HepG2 (cell line): ENCODE results near the gene LDLRAD4. TPM values are rescaled to one million over a fixed set of nuclear protein-coding genes. Genes with fewer than 3 reads are reported as not detected.
A peak's percentile ranks its signal among the peaks of the same experiment; 100 is the strongest.

Experiments used
- BCL3 ChIP-seq: sonication (generic); formaldehyde crosslinking; IDR thresholded peaks from 2 replicates; pipeline ENCODE4 v1.5.1; 2020; ENCODE audit warnings: mild to moderate bottlenecking, missing genetic modification reagents, moderate library complexity
- CHD4 ChIP-seq: fragments of 200-600 bp; sonication (generic); IDR thresholded peaks from 2 replicates; pipeline ENCODE4 v1.7.0; 2017; ENCODE audit warnings: mild to moderate bottlenecking, low read length, borderline replicate concordance
- DPF2 ChIP-seq: sonication (generic); formaldehyde crosslinking; IDR thresholded peaks from 2 replicates; pipeline ENCODE4 v1.4.0; 2020; ENCODE audit warnings: mild to moderate bottlenecking, low read depth, missing genetic modification reagents, borderline replicate concordance
- E2F1 ChIP-seq: sonication (generic); formaldehyde crosslinking; IDR thresholded peaks from 2 replicates; pipeline ENCODE4 v1.5.0; 2020; ENCODE audit warnings: missing genetic modification reagents
- ESRRA ChIP-seq: sonication (generic); formaldehyde crosslinking; IDR thresholded peaks from 2 replicates; pipeline ENCODE4 v1.5.1; 2020; ENCODE audit warnings: mild to moderate bottlenecking, low read depth, missing genetic modification reagents
- FLYWCH1 ChIP-seq: sonication (generic); formaldehyde crosslinking; IDR thresholded peaks from 2 replicates; pipeline ENCODE4 v1.8.1; 2023; ENCODE audit warnings: mild to moderate bottlenecking, missing genetic modification reagents
- NR2F2 ChIP-seq: IDR thresholded peaks from 2 replicates; pipeline ENCODE4 v1.6.1; 2012; ENCODE audit warnings: low read depth, inconsistent platforms, borderline replicate concordance
- RELA ChIP-seq: sonication (generic); formaldehyde crosslinking; IDR thresholded peaks from 2 replicates; pipeline ENCODE4 v1.4.0; 2020; ENCODE audit warnings: missing genetic modification reagents
- SNRNP70 ChIP-seq: fragments of 200-400 bp; formaldehyde crosslinking; IDR thresholded peaks from 2 replicates; pipeline ENCODE4 v1.6.1; 2017; ENCODE audit warnings: mild to moderate bottlenecking, low read depth, low read length, moderate library complexity
- SRSF4 ChIP-seq: fragments of 200-400 bp; formaldehyde crosslinking; IDR thresholded peaks from one replicate; pipeline ENCODE4 v1.6.1; 2018; ENCODE audit warnings: mild to moderate bottlenecking, low read depth, low read length, moderate library complexity; ENCODE audit not compliant: poor library complexity, severe bottlenecking
- SUZ12 ChIP-seq: fragments of 150-350 bp; IDR thresholded peaks from 2 replicates; pipeline ENCODE4 v1.6.1; 2014; ENCODE audit warnings: low read depth, low read length
- THYN1 ChIP-seq: sonication (generic); formaldehyde crosslinking; IDR thresholded peaks from 2 replicates; pipeline ENCODE4 v1.8.1; 2023; ENCODE audit warnings: low read depth, mild to moderate bottlenecking, moderate library complexity, missing genetic modification reagents, borderline replicate concordance
- ZBTB7A ChIP-seq: sonication (generic); formaldehyde crosslinking; IDR thresholded peaks from 2 replicates; pipeline ENCODE4 v1.8.0; 2022; ENCODE audit warnings: mild to moderate bottlenecking, missing genetic modification reagents
- ZC3H13 ChIP-seq: sonication (generic); formaldehyde crosslinking; IDR thresholded peaks from 2 replicates; pipeline ENCODE4 v1.8.1; 2023; ENCODE audit warnings: mild to moderate bottlenecking, missing genetic modification reagents, moderate library complexity
- ZFY ChIP-seq: sonication (generic); formaldehyde crosslinking; IDR thresholded peaks from 2 replicates; pipeline ENCODE4 v1.4.0; 2020; ENCODE audit warnings: missing genetic modification reagents
- ZKSCAN5 ChIP-seq: sonication (generic); formaldehyde crosslinking; IDR thresholded peaks from 2 replicates; pipeline ENCODE4 v1.5.1; 2020; ENCODE audit warnings: mild to moderate bottlenecking, missing genetic modification reagents
- ZNF180 ChIP-seq: sonication (generic); formaldehyde crosslinking; IDR thresholded peaks from 2 replicates; pipeline ENCODE4 v1.4.0; 2020; ENCODE audit warnings: low read depth, missing genetic modification reagents, borderline replicate concordance
- ZNF383 ChIP-seq: sonication (generic); formaldehyde crosslinking; IDR thresholded peaks from 2 replicates; pipeline ENCODE4 v1.4.0; 2020; ENCODE audit warnings: missing genetic modification reagents, mild to moderate bottlenecking, borderline replicate concordance
- ZNF546 ChIP-seq: sonication (generic); formaldehyde crosslinking; conservative IDR thresholded peaks from 2 replicates; pipeline ENCODE4 v1.8.1; 2023; ENCODE audit warnings: mild to moderate bottlenecking, missing genetic modification reagents
- ZNF556 ChIP-seq: sonication (generic); formaldehyde crosslinking; IDR thresholded peaks from 2 replicates; pipeline ENCODE4 v1.4.0; 2020; ENCODE audit warnings: mild to moderate bottlenecking, missing genetic modification reagents, borderline replicate concordance
- ZNF574 ChIP-seq: sonication (generic); formaldehyde crosslinking; IDR thresholded peaks from 2 replicates; pipeline ENCODE4 v1.4.0; 2020; ENCODE audit warnings: missing genetic modification reagents
- ZNF639 ChIP-seq: conservative IDR thresholded peaks from 2 replicates; pipeline ENCODE4 v1.6.1; 2018; ENCODE audit warnings: missing genetic modification reagents
- ZNF740 ChIP-seq: sonication (generic); formaldehyde crosslinking; IDR thresholded peaks from 2 replicates; pipeline ENCODE4 v1.4.0; 2020; ENCODE audit warnings: missing genetic modification reagents
- ZNF776 ChIP-seq: sonication (generic); formaldehyde crosslinking; IDR thresholded peaks from 2 replicates; pipeline ENCODE4 v1.4.0; 2020; ENCODE audit warnings: mild to moderate bottlenecking, missing genetic modification reagents
- ZSCAN9 ChIP-seq: IDR thresholded peaks from 2 replicates; pipeline ENCODE4 v1.6.1; 2016; ENCODE audit warnings: borderline replicate concordance
- polyA plus RNA-seq, 8 experiments: library from polyadenylated mRNA; depleted of rRNA in 3 of 8; stranded (reverse) in 7 of 8; unstranded in 1 of 8; fragments of >200 nt; fragmentation: Illumina TruSeq in 4 of 8; extraction: Trizol in 4 of 8; gene quantifications; 2 replicates each; pipeline versions ENCODE4 v1.2.1 to v1.2.3, GENCODE V29; 2011 to 2016; ENCODE audit warnings: low read depth in 4 of 8, missing spikeins in 1 of 8, mixed read lengths in 1 of 8; ENCODE audit not compliant: insufficient read depth in 1 of 8
- total RNA-seq, 5 experiments: library from RNA; depleted of rRNA; stranded (reverse); fragments of >200 nt; fragmentation: Illumina TruSeq; extraction: Trizol; gene quantifications; 2 replicates each; pipeline ENCODE4 v1.2.3, GENCODE V29; 2016; ENCODE audit warnings: low read depth in 1 of 5

Gene LDLRAD4
- total and polyA plus RNA-seq, 2 of the 13 experiments (the other 11 are each of a cell fraction or from before 2014, with no cell fraction given) = 13.6 to 20.9 TPM

GRCh38 chr18:13338318-13338717 lies 119.8 kb downstream of the LDLRAD4 start (continued):
- TF ChIP-seq BCL3 (CRISPR knock-in tag) = no peak
- TF ChIP-seq ZNF639 (CRISPR knock-in tag) = no peak
- no peak for TF ChIP-seq ZNF740
- TF ChIP-seq THYN1 = no peak
- no peak for TF ChIP-seq ZNF546 (CRISPR knock-in tag)
- no peak for TF ChIP-seq ZNF776 (CRISPR knock-in tag)
- no peak for TF ChIP-seq ZSCAN9 (CRISPR knock-in tag)
- TF ChIP-seq SNRNP70 = no peak
- TF ChIP-seq RELA (CRISPR knock-in tag) = no peak
- no peak for TF ChIP-seq ZFY (CRISPR knock-in tag)
- no peak for TF ChIP-seq ESRRA
- TF ChIP-seq ZKSCAN5 (CRISPR knock-in tag) = no peak
- TF ChIP-seq ZNF180 (CRISPR knock-in tag) = no peak
- no peak for TF ChIP-seq ZNF556 (CRISPR knock-in tag)
- TF ChIP-seq ZC3H13 = no peak
- peak; percentile 38; the same call in 1 of the 2 replicates for TF ChIP-seq DPF2 (CRISPR knock-in tag)
- no peak for TF ChIP-seq FLYWCH1 (CRISPR knock-in tag)
- no peak for TF ChIP-seq SUZ12
- TF ChIP-seq ZNF574 (CRISPR knock-in tag) = no peak
- TF ChIP-seq E2F1 = no peak
- TF ChIP-seq CHD4 = no peak
- peak; percentile 52; the same call in 1 of the 2 replicates for TF ChIP-seq NR2F2
- no peak for TF ChIP-seq ZNF383
- TF ChIP-seq SRSF4 = no peak
- TF ChIP-seq ZBTB7A (CRISPR knock-in tag) = no peak
